Activated CD8-positive, alpha-beta T cell treated with anti-CD3 and anti-CD28 coated beads for 36 hours (primary cell): ENCODE results near the gene SCT. TPM values are rescaled to one million over a fixed set of nuclear protein-coding genes. Genes with fewer than 3 reads are reported as not detected.
"Not testable (repeated sequence)": the region's sequence is repeated elsewhere in the genome, so short reads cannot be mapped to it uniquely, and the experiment has no call there.

Source experiments
- ATAC-seq: fragments of 200-7000 bp; cut with Tn5 transposase; one replicate; pipeline ENCODE4 v1.10.0; 2021; ENCODE audit warnings: mild to moderate bottlenecking, moderate library complexity
- CTCF ChIA-PET: fragments of 350-600 bp; sonication (Branson Sonifier 250); formaldehyde crosslinking; loops from one replicate; lab custom pipeline; 2021; ENCODE audit warnings: antibody characterized with exemption; lab: Charles Lee
- POLR2A ChIA-PET: fragments of 350-600 bp; sonication (Branson Sonifier 250); formaldehyde crosslinking; loops from one replicate; lab custom pipeline; 2021; ENCODE audit warnings: antibody characterized with exemption; lab: Charles Lee
- DNase-seq: peaks from one replicate; pipeline ENCODE4 v3.0.0-alpha.2; 2020
- H3K27ac Mint-ChIP-seq: one replicate; pipeline ENCODE4 v1.8.0; 2021; ENCODE audit warnings: mild to moderate bottlenecking, mixed read lengths
- H3K27me3 Mint-ChIP-seq: one replicate; pipeline ENCODE4 v1.8.0; 2021; ENCODE audit warnings: mixed read lengths
- H3K36me3 Mint-ChIP-seq: one replicate; pipeline ENCODE4 v1.8.0; 2021; ENCODE audit warnings: low read depth, mixed read lengths
- H3K4me1 Mint-ChIP-seq: one replicate; pipeline ENCODE4 v1.8.0; 2021; ENCODE audit warnings: low read depth, mixed read lengths
- H3K4me3 Mint-ChIP-seq: one replicate; pipeline ENCODE4 v1.8.0; 2021; ENCODE audit warnings: mild to moderate bottlenecking, moderate library complexity, mixed read lengths
- H3K9me3 Mint-ChIP-seq: one replicate; pipeline ENCODE4 v1.8.0; 2021; ENCODE audit warnings: mixed read lengths
- intact Hi-C: fragments of 100-400 bp; cut with micrococcal nuclease; formaldehyde crosslinking; loops from one replicate; pipeline ENCODE4 v1.10.0; 2022
- total RNA-seq, 2 experiments: library from RNA; stranded (reverse); gene quantifications; one replicate each; pipeline ENCODE4 v1.2.3, GENCODE V29; 2021
- TF ChIP-seq, protein P1 (sequence below): fragments of 200-600 bp; IDR thresholded peaks from one replicate; pipeline ENCODE4 v1.8.0; 2022; ENCODE audit warnings: antibody characterized with exemption, mild to moderate bottlenecking

SCT gene
- total RNA-seq, 2 experiments from 2014 or later, result not detected

DNA sequence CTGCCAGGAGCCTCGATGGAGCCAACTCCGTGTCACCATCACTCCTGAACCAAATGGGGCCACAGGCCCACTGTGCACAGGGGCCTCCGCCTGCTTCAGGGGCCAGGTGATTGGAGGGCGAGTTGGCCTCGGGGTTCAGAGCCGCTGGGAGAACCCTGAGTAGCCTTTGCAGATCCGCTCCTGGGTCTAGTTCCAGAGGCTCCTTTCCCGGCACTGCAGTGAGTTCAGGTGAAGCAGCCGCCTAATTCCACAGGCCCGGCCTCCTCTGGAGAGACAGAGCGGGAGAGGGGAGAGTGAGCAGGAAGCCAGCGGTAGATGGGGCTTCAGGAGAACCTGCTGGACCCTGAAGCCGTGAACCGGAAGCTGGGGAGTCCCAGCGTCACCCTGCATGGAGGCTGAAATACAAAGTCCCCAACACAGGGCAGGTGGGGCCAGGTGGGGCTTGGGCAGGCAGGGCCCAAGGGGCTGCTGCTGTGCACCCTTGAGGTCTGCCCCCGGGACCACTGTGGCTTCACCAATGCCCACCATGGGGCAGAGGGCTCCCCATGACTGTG lies 32.6 kb upstream of the SCT start:
- POLR2A ChIA-PET, result interaction anchor here (0.6 kb wide), 1 partner anchor 129 kb away, joined by 3 read pairs; no protein-coding TSS in a partner anchor
- intact Hi-C loops, result no loop called here

GRCh38 chr11:657691-658126 lies 30.7 kb upstream of the SCT start:
- H3K36me3 Mint-ChIP-seq, result peaks cover 9% of the 10 kb centered on the region
- no peaks in the 10 kb centered on the region for H3K4me1 Mint-ChIP-seq
- DNase-seq (no peak), ATAC-seq (no peak)
- H3K27ac Mint-ChIP-seq, result no peak overlapping the region
- H3K9me3 Mint-ChIP-seq, result no peaks in the 10 kb centered on the region
- intact Hi-C loops, result no loop called here
- no peaks in the 10 kb centered on the region for H3K27me3 Mint-ChIP-seq
- TF ChIP-seq, protein P1, sequence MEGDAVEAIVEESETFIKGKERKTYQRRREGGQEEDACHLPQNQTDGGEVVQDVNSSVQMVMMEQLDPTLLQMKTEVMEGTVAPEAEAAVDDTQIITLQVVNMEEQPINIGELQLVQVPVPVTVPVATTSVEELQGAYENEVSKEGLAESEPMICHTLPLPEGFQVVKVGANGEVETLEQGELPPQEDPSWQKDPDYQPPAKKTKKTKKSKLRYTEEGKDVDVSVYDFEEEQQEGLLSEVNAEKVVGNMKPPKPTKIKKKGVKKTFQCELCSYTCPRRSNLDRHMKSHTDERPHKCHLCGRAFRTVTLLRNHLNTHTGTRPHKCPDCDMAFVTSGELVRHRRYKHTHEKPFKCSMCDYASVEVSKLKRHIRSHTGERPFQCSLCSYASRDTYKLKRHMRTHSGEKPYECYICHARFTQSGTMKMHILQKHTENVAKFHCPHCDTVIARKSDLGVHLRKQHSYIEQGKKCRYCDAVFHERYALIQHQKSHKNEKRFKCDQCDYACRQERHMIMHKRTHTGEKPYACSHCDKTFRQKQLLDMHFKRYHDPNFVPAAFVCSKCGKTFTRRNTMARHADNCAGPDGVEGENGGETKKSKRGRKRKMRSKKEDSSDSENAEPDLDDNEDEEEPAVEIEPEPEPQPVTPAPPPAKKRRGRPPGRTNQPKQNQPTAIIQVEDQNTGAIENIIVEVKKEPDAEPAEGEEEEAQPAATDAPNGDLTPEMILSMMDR, result no peak
- POLR2A ChIA-PET, result no interaction called here
- no peak overlapping the region for H3K4me3 Mint-ChIP-seq
- CTCF ChIA-PET, result no interaction called here

More for the DNA sequence above, 32.6 kb upstream of the SCT start:
- Mint-ChIP-seq H3K4me1 (no peaks in the 10 kb centered on the region), H3K27me3 (no peaks in the 10 kb centered on the region), H3K27ac (no peak overlapping the region), H3K9me3 (no peaks in the 10 kb centered on the region), H3K36me3 (peaks cover 7% of the 10 kb centered on the region), H3K4me3 (no peak overlapping the region)
- DNase-seq (no peak), ATAC-seq (no peak)
- TF ChIP-seq, protein P1, result no peak
- CTCF ChIA-PET, result interaction anchor here (1.6 kb wide), 1 partner anchor 64 kb away, joined by 7 read pairs; no protein-coding TSS in a partner anchor

DNA sequence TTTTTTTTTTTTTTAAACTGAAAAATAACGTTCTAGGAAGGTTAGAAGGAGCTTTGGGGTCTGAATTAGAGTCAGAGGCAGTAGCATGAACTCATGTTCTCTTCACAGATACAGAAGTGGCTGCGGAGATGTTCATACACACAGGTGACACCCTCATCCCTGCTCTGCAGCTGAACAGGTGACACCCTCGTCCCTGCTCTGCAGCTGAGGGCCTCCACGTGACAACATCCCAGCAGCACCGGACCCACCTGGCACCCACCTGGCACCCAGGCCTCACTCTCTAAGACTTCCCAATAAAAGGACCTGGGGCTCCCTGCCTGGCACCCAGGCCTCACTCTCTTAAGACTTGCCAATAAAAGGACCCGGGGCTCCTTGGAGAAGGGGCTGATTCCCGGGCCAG lies 29.9 kb upstream of the SCT start:
- POLR2A ChIA-PET, result interaction anchor here (0.6 kb wide), 1 partner anchor 151 kb away, joined by 3 read pairs; no protein-coding TSS in a partner anchor
- intact Hi-C loops, result no loop called here
- Mint-ChIP-seq H3K36me3 (peaks cover 7% of the 10 kb centered on the region), H3K9me3 (no peaks in the 10 kb centered on the region), H3K4me3 (no peak overlapping the region), H3K4me1 (no peaks in the 10 kb centered on the region), H3K27ac (no peak overlapping the region), H3K27me3 (no peaks in the 10 kb centered on the region)
- CTCF ChIA-PET, result no interaction called here
- DNase-seq, result no peak
- TF ChIP-seq, protein P1, result no peak
- no peak for ATAC-seq

GRCh38 chr11:656426-656825 lies 29.4 kb upstream of the SCT start:
- Mint-ChIP-seq H3K4me1 (no peaks in the 10 kb centered on the region), H3K36me3 (peaks cover 10% of the 10 kb centered on the region), H3K9me3 (no peaks in the 10 kb centered on the region), H3K27ac (no peak overlapping the region), H3K4me3 (no peak overlapping the region), H3K27me3 (no peaks in the 10 kb centered on the region)
- ChIA-PET POLR2A (interaction anchor here (0.6 kb wide), 1 partner anchor 151 kb away, joined by 3 read pairs; no protein-coding TSS in a partner anchor), CTCF (no interaction called here)
- no peak for ATAC-seq
- TF ChIP-seq, protein P1, result no peak
- no peak for DNase-seq
- intact Hi-C loops, result no loop called here

GRCh38 chr11:655036-655726 lies 28.2 kb upstream of the SCT start:
- ChIA-PET POLR2A (interaction anchor here (0.6 kb wide), 1 partner anchor 45 kb away, joined by 3 read pairs; no protein-coding TSS in a partner anchor), CTCF (no interaction called here)
- intact Hi-C loops, result no loop called here
- no peak overlapping the region for H3K4me3 Mint-ChIP-seq
- H3K27me3 Mint-ChIP-seq, result no peaks in the 10 kb centered on the region
- DNase-seq (no peak), ATAC-seq (no peak)
- no peaks in the 10 kb centered on the region for H3K9me3 Mint-ChIP-seq
- peaks cover 11% of the 10 kb centered on the region for H3K36me3 Mint-ChIP-seq
- H3K4me1 Mint-ChIP-seq, result no peaks in the 10 kb centered on the region
- H3K27ac Mint-ChIP-seq, result no peak overlapping the region
- TF ChIP-seq, protein P1, result no peak

DNA sequence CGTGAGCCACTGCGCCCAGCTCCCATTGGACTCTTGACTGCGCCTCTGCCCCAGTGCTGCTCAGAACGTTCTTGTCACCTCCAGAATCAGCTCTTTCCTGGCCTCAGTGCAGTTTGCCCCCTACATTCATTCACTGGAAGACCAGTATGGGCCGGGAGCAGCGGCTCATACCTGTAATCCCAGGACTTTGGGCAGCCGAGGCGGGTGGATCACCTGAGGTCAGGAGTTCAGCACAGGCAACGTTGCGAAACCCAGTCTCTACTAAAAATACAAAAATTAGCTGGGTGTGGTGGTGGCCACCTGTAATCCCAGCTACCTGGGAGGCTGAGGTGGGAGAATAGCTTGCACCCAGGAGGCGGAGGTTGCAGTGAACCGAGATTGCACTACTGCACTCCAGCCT lies 27.5 kb upstream of the SCT start:
- H3K4me1 Mint-ChIP-seq, POLR2A ChIA-PET, intact Hi-C loops, H3K27me3 Mint-ChIP-seq, H3K9me3 Mint-ChIP-seq, ATAC-seq, H3K27ac Mint-ChIP-seq, H3K4me3 Mint-ChIP-seq, DNase-seq, CTCF ChIA-PET: not testable (repeated sequence)
- H3K36me3 Mint-ChIP-seq, result peaks cover 14% of the 10 kb centered on the region
